GM19351 (cell line): ENCODE data around the gene ISM1.

Source experiments
- ATAC-seq: cut with Tn5 transposase; IDR thresholded peaks from one replicate; pipeline ENCODE4 v1.9.1; 2021; ENCODE audit warnings: mild to moderate bottlenecking, moderate library complexity; ENCODE audit not compliant: unreplicated experiment

Gene ISM1

DNA sequence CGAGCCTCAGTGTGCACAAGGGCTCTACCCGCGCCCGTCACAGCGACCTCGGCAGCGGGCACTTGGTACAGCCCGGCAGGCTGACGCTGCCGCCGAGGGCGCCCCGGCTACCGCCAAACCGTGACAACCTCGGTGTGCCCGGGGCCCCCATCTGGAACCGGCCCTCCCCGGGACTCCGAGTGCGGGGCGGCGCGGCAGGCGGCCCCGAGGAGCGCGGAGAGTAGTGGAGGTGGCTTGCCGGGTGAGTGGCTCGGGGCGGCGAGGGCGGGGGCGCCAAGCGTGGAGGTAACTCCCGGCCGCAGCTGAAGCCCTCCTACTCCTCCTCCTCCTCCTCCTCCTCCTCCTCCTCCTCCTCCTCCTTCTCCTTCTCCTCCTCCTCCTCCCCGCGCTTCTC lies at the start of gene ISM1:
ISM1 (plus strand) TSS at position 371 of the 394 bp plus-strand sequence. CDS start 503 bp downstream, outside the sequence.
- no peak for ATAC-seq

DNA sequence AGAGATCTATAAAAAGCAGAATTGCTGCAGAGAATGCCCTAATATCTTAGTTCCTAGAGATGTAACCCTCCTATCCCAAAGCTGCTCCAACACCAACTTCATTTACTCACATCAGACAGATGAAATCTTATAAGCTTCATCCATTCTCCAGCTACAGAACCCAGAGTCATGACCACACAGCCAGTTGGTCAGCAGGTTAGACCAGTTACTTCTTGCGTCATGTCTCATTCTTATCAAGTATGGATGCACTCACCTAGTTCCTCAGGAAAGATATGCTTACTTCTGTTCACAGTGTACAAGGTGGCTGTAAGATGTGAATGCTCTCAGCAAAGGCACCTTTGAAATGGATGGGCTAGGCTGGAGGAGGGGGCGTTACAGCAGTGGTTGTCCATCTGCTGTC lies 47.9 kb upstream of the ISM1 start:
- no peak for ATAC-seq

DNA sequence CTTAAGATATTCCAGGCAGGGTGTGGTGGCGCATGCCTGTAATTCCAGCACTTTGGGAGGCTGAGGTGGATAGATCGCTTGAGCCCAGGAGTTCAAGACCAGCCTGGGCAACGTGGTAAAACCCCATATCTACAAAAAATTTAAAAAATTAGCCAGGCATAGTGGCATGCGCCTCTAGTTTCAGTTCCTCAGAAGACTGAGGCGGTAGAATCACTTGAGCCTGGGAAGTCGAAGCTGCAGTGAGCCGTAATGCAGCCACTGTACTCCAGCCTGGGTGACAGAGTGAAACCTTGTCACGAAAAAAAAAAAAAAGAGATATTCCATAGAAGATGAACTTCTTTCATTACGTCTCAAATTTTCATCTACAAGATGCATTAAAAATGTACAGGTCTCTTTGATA lies 46.7 kb upstream of the ISM1 start:
- peak; percentile 92 for ATAC-seq

DNA sequence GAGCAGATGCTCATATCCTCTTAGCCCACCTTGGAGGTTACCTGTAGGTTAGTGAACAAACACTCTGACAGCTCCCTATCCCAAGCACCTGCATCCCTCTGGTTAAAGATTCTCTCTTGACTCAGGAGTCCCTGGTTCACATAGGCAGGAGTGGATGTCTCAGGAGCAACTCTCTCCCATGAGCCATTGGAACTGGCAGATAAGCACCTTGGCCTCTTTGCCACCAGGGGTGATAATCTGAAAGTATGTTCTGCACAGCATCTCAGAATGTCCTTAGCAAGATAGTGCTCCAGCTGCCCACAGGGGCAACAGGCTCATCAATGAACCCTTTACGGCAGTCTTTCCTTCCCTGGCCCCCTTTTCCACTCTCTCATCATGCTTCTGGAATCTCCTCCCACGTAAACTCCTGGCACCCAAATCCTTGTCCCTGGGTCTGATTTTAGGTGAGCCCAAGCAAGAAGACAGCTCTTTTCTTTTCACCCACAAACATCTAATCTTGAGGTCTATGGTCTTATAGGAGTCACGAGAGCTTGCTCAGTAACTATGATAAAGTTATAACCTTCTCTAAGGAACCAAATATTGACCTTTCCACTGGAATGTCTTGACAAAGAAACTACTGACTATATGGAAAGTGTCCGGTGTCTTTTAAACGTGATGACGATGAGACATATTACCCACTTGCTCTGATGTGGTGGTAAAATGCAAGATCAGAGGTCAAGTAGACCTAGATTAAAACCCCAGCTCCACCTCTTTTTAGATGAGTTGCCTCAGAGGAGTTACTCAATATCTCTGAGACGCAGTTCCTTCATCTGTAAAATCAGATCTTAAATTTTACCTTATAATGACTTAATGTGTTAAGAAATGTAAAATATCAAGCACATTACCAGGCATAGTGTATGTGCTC lies 39.8 kb upstream of the ISM1 start:
- no peak for ATAC-seq

DNA sequence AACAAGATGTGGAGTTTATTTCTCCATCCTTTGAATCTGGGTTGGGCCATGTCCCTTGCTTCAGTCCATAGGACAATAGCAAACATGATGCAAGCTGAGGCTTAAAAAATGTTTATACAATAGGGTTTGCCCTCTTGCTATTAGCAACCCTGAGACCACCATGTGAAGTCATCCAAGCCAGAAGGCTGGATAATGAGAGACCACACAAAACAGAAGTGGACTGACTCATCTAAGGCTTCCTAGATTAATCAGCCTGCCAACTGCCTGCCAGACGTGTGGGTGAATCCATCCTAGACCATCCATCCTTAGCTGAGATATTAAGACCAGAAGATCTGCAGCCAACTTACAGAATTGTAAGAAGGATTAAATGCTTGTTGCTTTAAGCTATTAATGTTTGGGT lies 38.1 kb upstream of the ISM1 start:
- ATAC-seq, result no peak

DNA sequence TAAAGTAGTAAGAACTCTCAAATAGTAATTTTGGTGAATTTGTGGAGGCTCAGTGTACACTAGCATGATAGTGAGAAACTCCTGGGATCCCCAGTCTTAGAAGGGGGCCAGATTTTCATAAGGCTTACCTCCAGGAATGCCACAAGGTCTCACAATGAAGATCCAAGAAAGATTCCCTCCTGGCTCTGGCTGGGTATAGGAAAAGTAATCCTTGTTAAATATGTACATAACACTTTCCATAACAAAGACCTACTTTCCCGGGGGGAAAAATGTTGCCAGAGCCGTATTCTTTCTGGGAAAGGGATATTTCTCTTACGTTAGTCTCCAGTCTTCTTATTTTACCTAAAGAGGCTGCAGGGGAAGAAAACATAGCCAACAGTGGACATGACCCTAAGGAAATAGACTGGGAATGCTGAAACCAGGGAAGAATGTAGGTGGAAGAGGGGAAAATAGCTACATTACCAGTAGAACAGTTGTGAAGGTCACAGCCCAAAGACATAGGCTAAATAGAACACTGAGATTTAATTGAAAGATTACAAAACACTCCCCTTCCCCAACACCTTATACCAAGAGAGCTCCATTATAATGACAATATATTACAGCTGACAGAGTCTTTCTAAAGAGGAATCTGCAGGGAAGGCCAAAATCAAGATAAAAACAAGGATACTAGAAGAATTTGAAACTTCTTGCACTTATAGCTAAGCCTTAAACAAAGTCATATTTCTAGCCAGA lies 34.9 kb upstream of the ISM1 start:
- ATAC-seq, result no peak

DNA sequence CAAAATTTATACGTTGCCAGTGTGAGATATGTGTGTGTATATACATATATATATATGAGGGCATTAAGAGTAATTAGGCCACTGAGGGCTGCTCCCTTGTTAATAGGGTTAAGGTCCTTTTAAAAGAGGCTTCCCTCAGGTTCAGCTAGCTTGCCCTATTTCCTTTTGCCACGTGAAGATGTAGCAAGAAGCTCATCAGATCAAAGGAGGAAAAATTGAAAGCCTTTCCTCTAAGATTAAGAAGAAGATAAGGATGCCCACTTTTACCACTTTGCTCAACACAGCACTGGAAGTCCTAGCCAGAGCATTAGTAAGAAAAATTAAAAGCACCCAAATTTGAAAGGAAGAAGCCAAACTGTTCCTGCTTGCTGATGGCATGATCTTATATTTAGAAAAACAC lies 33.2 kb upstream of the ISM1 start:
- no peak for ATAC-seq

DNA sequence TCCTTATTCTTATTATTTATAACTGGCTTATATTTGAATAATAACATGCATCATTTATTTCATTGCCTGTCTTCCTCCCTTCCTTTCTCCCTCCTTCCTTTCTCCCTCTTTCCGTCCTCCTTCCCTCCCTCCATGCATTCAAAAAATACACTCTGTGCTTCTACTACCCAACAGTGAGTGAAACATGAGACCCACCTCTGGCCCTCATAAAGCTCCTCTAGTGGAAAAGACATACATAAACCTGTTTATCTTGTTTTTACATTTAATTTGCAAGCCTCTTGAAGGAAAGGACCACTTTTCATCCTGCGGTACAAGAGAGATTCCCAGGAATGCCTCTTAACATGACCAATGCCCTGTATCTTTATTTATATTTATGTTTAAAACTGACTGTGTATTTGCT lies 21.8 kb upstream of the ISM1 start:
- no peak for ATAC-seq

DNA sequence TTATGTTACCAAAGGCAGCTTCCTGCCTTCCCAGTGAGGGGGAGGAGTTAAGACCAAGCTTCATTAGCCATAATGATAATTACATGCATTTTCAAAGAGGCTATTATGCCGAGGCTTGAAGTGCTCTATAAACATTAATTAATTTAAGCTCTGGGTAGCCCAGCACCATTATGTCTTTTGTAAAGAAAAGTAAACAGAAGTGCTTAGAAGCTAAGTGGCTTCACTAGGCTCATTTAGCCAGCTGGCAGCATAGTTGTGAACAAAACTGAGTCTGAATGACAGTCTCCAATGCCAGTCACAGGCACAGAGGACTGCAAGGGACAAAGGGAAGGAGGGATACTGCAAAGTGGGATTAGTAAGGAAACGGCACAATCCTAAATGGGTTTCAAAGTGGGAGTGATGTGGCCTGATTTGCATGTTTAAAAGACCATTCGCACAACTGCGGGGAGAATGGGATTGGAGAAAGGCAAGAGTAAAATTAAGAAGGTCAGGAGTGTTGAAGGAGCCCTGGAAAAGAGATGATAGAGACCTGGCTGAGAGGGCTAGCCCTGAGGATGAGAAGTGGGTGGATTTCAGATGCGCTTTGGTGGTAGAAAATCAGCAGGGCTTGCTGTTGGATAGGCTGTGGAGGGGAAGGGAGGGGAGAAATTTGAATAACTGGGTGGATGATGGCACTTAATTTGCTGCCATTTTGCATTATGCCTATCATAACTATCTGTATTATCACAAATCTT lies 20.1 kb upstream of the ISM1 start:
- no peak for ATAC-seq

DNA sequence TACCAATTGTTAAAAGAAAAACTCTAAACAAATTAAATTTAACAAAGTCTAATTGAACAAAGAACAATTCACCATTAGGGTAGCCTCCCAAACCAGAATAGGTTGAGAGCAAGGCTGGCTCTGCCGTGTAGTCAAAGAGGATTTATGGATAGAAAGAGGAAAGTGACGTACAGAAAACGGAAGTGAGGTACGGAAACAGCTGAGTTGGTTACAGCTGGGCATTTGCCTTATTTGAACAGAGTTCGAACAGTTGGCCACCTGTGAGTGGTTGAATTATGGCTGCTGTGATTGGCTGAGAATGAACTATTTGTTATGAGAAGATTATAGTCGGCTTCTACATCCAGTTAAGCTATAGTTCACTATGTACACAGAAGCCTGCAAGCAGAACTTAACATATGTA lies 18.5 kb upstream of the ISM1 start:
- ATAC-seq, result no peak

DNA sequence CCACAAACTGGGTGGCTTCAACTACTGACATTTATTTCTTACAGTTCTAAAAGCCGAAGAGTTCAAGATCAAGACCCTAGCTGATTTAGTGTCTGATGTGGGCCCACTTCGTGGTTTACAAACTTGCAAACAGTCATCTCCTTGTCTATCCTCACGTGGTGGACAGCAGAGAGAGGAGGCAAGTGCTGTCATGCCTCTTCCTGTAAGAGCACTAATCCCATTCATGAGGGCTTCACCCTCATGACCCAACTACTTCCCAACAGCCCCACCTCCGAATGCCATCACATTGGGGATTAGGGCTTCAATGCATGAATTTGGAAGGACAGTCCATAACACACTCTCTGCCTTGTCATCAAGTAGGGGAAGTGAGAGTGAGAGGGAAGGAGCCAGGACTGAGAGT lies 15.6 kb upstream of the ISM1 start:
- ATAC-seq, result no peak

DNA sequence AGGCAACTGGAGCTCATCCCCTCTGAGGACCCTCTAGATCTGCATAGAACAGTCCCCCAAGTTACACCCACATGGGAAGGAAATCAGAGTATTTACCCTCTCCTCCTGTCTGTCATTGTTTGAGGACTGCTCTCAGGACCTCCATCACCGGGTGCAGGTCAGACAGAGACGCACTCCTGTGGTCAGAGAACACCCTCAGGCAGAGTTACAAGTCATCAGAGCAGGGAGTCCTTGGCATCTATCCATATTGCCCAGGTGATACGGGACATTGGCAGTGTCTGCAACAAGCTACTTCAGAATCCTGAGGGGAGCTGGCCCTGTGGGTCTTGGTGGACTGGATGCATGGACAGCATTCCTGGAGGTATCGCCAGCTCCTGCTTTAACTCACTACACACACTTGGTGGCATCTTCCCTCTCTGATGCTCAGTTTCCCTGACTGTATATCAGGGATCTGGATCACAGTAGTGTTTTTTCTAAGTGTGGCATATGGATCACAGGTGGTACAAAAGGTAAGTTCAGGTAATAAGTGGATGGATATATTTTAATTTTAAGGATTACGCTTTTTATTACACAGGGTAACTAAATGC lies 15.1 kb upstream of the ISM1 start:
- ATAC-seq, result no peak

DNA sequence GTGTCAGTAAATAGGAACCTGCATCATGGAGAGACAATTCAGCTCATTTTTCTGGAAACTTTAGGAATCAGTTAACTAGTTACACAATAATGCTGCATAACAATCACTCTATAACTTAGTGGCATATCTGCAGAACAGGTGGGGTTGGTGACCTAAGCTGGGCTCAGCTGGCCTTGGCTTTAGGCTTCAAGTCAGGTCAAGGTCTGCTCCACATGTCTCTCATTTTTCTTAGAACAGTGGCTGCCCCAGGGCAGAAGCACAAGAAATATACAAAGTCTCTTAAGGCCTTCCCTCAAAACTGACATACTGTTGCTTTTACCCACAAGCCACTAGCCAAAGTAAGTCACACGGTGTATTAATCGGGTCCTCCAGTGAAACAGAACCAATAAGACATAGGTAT lies 14.1 kb upstream of the ISM1 start:
- no peak for ATAC-seq

DNA sequence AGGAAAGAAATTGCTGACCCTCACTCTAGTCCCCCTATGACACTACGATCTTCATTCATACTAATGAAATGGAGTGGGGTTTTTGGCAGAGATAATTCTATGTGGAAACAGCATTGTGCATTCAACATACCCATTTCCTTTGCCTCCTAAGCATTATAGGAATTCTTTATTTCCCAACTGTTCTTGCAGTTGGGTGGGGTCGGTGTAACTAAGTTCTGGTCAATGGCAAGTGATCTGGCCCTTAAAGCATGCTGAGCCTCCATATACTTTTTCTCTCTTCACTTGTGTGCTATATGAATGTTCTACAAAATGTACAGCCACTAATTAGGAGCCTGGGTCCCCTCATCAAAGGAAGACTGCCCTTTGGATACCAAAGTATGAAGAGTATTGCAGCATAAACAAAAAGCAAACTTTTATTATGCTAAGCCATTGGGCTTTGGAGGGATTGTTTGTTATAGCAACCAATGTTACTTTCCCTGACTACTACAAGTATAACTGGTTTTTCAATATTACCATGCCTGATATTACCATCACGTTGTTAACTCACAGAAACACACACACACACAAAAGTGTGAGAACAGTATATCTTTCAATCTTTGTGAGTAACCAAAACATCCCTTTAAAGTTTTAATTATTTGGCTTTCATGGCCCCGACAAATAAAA lies 9.0 kb upstream of the ISM1 start:
- ATAC-seq, result no peak

DNA sequence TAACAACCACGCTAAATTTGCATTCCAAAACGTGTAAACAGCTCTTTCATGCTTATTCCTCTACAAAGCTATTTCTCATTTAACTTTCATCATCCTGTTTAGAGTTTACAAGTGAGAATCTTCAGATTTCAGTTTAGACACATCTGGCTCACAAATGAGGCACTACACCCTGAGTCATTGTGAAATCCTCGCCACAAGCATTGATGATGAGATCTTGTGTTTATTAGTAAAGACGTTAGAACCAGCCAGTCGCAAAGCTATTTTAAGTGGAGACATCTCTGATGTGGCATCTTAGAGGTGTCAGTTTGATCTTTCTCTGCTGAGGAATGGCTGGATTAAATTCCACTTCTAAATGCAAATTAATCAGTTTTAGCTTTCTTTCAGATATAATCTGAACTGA lies 8.3 kb upstream of the ISM1 start:
- peak; percentile 73 for ATAC-seq

DNA sequence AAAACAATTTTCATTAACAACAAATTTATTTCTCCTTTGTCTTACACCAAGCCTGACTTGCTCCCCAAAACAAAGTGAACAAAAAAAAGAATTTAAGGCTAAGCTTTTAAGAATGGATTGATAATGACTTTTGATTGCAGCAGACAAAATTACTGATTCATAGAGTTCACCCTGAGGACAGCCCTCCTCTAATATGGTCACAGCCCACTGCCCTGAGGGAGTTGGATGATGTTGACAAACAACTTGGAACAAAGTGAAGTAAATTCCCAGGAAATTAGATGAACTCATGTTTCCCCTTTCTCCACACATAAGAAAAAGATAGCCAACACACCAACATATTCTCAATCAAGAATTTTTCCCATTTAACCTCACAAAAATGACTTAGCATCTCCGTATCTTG lies 7.7 kb upstream of the ISM1 start:
- no peak for ATAC-seq

DNA sequence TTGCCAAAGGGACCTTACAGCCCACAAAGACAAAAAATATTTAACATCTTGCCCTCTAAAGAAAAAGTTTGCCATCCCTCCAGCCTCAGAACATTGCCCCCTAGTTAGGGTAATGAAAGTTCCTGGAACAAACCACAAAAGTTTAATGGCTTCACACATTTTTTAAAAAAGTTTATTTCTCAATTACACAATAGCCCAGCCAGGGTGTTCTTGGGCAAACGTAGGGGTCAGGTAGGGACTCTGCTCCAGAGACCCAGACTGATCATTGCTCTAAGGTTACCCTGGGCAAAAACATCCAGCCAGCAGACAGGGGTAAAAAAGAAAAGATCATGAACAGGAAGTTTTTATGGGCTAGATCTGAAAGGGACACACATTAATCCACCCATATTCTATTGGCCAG lies 4.5 kb upstream of the ISM1 start:
- ATAC-seq, result no peak

DNA sequence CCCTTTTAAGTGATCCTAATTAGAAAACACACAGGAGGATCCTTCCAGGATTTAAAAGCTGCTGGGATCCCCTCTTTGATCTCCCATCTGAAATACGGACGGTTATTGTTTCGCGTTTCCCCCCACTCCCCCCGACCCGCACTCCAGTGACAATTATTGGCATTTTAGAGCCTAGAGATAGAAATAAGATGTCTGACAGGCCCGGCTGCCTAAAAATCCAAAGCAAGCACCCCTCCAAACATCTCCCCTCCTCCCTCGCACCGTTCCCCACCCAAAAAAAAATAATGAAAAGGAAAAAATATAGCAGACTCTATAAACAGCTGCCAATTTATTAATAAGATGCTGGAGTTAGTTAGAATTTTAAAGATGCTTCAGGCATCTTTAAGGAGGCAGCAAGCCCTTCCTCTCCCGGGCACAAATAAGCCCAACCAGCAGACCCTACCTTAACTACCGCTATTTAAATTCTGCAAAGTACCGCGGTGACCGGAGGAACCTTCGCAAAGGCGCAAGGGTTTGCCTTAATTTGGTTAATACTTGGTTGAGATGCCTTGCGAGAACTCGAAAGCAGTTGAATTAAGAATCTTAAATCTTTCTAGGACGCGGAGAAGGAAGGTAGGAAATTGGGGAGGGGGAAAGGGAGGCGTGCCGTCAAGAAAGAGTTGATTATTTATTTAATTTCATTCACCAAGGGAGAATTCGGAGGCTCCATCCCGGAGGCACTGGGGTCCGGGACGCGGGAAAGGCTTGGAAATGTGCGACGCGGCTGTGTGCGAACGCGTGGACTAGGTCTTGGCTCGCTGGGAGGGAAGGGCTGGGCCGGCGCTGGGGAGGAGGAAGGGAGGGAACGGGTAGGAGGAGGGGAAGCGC lies 1.5 kb upstream of the ISM1 start:
- no peak for ATAC-seq

DNA sequence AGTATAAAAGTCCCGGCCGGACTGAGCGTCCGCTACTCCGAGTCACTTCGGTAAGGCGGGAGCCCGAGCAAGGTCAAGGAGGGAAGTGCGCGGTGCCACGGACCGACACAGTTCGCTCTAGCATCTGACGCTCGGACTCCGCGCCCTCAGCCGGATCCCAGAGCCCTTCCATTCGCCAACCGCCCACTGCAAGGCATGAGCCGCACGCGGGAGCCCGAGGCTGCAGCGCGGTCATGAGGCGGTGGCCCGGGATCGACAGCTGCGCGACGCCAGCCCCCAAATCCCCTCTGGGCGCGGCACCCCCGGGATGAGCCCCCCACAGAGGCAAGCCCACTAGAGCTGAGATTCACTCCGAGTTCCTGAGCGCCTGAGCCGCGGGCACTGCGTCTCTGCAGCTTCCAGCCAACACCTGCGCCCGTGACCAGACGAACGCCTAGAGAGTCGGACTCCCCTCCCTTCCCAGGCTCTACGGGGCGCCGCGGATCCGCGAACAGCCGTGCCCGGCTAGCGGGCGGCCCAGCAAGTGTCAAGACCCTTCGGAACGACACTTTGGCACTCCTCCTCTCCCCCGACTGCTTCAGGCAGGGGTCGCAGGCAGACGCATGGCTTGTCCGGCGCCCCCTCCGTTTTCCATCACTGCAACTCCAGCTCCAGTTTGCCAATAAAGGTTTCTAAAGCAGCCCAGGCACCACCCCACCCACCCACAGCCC lies 725 bp upstream of the ISM1 start:
- no peak for ATAC-seq
